Epithelial cell of esophagus (primary cell): Measurements from ENCODE around the gene ATP6V0B.

Experiments
- DNase-seq: peaks from one replicate; pipeline ENCODE4 v3.0.0; 2010; ENCODE audit warnings: low read depth
- H3K4me3 ChIP-seq: 2 replicates; pipeline ENCODE4 v1.5.1; 2011; ENCODE audit warnings: mild to moderate bottlenecking, low read length, control low read depth
- TF ChIP-seq, protein P1 (sequence below): IDR thresholded peaks from 2 replicates; pipeline ENCODE4 v1.5.1; 2011; ENCODE audit warnings: low read depth, mild to moderate bottlenecking, low read length, control low read depth, inconsistent platforms; ENCODE audit not compliant: insufficient read depth; ENCODE audit errors: missing control alignments

Gene ATP6V0B

DNA sequence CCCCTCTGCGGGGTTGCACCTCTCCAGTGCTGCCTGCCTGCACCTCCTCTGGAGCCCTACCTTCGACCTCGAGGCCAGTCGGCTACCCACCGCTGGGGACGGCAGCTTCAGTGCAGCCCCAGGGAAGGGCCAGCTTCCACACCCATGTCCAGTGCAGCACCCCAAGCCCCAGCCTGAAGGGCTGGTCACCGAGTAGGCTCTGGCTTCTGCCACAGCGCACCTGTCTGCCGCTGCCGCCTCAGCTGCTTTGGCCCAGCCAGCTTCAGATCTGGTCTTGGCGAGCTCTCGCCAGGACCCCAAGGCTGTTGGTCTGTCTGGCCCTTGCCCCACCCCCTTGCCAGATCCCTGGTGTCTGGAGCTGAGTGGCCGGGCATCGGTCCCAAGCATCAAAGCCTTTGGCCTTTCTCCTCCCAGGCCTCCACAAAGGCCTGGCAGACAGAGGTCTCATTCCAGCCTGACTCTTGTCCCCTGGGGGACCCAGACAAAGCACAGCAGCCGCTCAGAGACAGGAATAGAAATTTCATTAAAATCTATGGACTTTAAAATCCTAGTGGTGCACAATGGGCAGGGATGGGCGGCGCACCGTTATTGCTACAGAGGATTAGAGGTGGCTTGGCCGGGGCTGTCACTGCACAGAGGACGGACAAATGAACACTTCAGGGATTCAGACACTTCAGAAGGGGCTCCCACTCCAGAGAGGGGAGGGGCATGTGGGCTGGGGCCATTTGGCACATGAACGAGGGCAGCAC lies 21.4 kb downstream of the ATP6V0B start:
- TF ChIP-seq, protein P1, sequence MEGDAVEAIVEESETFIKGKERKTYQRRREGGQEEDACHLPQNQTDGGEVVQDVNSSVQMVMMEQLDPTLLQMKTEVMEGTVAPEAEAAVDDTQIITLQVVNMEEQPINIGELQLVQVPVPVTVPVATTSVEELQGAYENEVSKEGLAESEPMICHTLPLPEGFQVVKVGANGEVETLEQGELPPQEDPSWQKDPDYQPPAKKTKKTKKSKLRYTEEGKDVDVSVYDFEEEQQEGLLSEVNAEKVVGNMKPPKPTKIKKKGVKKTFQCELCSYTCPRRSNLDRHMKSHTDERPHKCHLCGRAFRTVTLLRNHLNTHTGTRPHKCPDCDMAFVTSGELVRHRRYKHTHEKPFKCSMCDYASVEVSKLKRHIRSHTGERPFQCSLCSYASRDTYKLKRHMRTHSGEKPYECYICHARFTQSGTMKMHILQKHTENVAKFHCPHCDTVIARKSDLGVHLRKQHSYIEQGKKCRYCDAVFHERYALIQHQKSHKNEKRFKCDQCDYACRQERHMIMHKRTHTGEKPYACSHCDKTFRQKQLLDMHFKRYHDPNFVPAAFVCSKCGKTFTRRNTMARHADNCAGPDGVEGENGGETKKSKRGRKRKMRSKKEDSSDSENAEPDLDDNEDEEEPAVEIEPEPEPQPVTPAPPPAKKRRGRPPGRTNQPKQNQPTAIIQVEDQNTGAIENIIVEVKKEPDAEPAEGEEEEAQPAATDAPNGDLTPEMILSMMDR: no peak
- no peak for DNase-seq
- H3K4me3 ChIP-seq: no peak overlapping the region

DNA sequence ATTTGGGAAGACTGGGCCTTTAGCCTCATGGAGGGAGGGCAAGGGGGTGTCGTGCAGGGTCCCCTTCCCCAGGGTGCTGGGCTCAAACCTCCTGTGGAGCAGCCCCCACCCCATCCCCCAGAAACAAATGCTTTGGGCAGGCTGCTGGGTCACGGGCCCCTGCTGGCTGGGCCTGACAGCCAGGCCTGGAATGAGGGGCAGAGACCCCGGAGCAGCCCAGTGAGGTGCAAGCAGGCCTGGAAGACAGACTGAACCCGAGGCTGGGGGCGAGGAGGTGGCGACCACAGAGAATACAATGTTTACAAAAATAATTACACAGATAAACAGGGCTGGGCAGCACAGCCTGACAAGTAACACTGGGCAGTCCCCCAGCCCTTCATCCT lies 22.0 kb downstream of the ATP6V0B start:
- TF ChIP-seq, protein P1: no peak
- DNase-seq: no peak
- no peak overlapping the region for H3K4me3 ChIP-seq

DNA sequence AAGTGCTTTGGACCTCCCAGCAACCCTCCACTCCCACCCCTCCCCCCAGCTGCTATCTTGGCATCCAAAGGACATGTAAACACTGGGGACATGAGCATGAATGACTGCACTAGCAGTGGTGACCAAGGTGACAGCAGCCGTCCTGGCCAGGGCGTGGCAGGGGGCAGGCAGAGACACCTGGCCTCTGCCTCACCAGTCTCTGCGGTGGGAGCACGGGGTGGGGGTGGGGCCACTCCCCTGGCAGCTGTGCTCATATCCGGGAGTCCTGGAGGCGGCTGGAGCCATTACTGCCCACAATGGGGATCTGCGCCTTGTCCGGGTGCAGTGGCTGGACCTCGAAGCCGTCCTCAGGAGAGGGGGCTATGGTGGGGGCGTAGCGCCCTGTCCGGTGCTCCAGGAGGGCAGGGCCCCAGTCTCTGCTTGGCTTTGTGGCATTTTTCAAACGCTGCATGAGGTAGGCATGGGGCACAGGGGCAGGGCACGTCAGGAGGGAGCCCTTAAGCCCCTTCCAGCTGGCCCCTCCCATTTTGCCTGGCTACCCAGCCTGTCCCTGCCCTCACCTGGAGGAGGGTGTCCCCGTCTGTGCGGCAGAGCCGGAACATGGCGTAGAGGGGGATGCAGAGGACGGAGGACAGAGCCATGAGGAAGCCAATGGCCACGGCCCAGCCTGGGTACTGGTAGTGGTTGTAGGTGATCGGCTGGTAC lies 22.7 kb downstream of the ATP6V0B start:
- no peak for DNase-seq
- TF ChIP-seq, protein P1: no peak

DNA sequence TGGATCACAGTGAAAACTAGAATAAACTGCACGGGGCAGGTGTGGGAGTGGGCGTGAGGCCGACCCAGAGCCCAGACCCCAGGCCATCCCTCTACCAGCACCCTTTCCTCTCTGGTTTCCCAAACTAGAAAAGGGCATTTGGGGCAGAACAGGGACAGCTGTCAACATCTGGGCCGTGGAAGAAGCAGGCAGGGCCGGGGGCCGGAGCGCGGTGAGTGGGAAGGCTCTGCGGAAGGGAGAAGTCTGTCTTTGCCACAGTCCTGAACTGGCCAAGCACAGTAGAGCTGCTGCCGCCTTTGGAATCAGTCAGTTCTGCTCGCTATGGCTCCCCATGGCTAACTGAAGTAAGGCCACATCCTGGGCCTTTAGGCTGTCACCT lies 23.2 kb downstream of the ATP6V0B start:
- no peak for DNase-seq
- H3K4me3 ChIP-seq: no peak overlapping the region
- TF ChIP-seq, protein P1: no peak

More for the DNA sequence above, 22.7 kb downstream of the ATP6V0B start:
- no peak overlapping the region for H3K4me3 ChIP-seq

DNA sequence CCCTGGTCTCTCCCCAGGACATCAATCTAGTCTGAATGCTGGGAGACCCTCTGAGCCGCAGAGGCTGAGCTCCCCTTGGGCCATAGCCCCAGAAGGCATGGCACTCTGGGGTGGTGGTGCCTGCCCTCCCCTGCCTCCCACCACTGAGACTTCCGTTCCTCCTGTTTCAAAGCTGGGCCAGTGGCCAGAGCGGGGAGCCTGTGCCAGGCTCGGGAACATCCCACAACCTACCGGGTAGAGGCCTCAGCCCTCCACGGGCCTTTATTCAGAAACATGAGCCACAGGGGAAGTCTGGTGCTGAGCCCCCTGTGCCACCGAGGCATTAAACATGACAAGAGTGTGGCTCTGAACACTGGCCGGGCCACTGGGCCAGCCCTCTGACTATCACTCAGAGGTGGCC lies 24.7 kb downstream of the ATP6V0B start:
- DNase-seq: no peak
- TF ChIP-seq, protein P1: no peak
- H3K4me3 ChIP-seq: no peak overlapping the region

DNA sequence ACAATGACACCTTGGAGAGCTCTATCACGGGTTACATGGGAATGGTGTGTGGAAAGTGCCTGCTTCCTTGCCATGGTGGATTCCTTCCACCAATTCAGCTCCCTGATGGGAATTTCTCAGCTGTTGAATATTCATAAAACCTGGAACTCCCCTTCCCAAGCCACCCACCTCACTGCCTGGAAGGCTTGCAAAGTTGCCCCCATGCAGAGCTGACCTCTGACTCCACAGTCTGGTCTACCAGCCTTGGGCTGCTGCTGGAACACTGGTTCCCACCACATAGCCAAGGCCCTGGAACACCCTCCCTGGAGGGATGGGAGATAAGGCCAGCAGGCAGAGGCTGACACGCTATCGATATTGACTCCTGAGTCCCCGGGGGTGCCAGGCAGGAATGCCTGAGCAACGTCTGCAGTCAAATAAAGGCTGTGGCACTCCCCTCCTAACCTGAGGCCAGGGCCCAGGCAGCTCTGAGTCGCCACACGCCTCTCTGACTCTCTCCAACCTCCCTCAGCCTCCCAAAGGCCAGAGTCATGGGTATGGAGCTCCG lies 25.4 kb downstream of the ATP6V0B start:
- DNase-seq: no peak
- TF ChIP-seq, protein P1: no peak
- no peak overlapping the region for H3K4me3 ChIP-seq
